ENCODE results near the gene MSI2. TPM values are rescaled to one million over a fixed set of nuclear protein-coding genes. Genes with fewer than 3 reads are reported as not detected.

MSI2 gene
- total RNA-seq, 1 experiment from 2014 or later, result 169 TPM

DNA sequence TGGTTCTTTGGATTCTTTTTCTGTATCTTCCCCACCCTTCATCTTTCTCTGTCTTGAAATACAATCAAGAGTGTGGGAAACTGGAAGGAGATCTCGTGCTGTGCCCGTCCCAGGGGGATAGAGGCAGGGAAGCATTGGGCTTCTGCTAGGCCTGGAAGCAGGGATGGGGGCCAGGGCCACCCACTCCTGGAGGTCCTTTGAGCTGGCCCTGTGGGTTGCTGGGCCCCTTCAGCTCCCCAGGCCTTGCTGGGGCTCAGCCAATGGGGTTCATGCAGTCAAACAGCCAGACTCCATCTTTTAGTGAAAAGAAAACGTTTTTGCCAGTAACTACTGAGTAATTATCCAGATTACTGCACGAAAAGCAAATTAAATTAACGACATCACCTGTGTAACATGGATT lies 421.0 kb downstream of the MSI2 start:
- no peaks in the 10 kb centered on the region for H3K27me3 ChIP-seq (ENCODE audit: low read length)
- no peaks in the 10 kb centered on the region for H3K9me3 ChIP-seq (ENCODE audit: low read length)
- no peak overlapping the region for H3K4me2 ChIP-seq (ENCODE audit: low read depth, low read length, poor library complexity, severe bottlenecking)
- DNase-seq, result no peak
- H4K20me1 ChIP-seq (ENCODE audit: insufficient read depth, low read depth, low read length), result no peaks in the 10 kb centered on the region
- no peak overlapping the region for H3K4me3 ChIP-seq (ENCODE audit: low read length)
- peaks cover 35% of the 10 kb centered on the region for H3K36me3 ChIP-seq (ENCODE audit: insufficient read depth, low read length)
- no peak overlapping the region for H3K9ac ChIP-seq (ENCODE audit: low read length)
- H3K9me2 ChIP-seq (replicated peaks; ENCODE audit: insufficient read depth, low read length), result no peaks in the 10 kb centered on the region
- no peak overlapping the region for H2AFZ ChIP-seq (ENCODE audit: low read length)
- H3K27ac ChIP-seq (ENCODE audit: low read length), result no peak overlapping the region
- H3K79me2 ChIP-seq (ENCODE audit: low read length), result peaks cover 10% of the 10 kb centered on the region
- H3K4me1 ChIP-seq (ENCODE audit: low read length), result peaks cover 5% of the 10 kb centered on the region

DNA sequence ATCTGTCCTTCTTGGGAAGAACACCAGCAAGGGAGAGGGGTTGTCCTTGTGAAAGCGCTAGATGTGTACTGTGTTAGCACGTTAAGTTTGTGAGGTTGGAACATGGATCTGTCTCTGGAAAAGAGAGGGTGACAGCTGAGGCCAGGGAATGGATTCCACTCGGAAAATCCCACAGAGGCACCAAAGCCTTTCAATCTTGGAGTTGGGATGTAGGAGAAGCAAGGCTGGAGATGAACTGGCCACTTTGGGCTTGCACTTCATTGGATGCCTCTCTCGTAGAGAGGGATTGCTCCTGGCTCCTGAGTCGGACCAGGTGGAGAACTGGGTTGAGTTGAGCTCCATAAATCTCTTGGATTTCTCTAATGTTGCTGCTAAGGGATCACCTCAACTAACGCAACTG lies 421.5 kb downstream of the MSI2 start:
- Histone ChIP-seq H3K4me2 (ENCODE audit: low read depth, low read length, poor library complexity, severe bottlenecking) (no peak overlapping the region), H3K4me3 (ENCODE audit: low read length) (no peak overlapping the region), H4K20me1 (ENCODE audit: insufficient read depth, low read depth, low read length) (no peaks in the 10 kb centered on the region), H3K9me2 (replicated peaks; ENCODE audit: insufficient read depth, low read length) (no peaks in the 10 kb centered on the region), H3K4me1 (ENCODE audit: low read length) (peaks cover 2% of the 10 kb centered on the region; the same call in 1 of the 2 replicates), H3K27me3 (ENCODE audit: low read length) (no peaks in the 10 kb centered on the region), H3K27ac (ENCODE audit: low read length) (no peak overlapping the region), H3K36me3 (ENCODE audit: insufficient read depth, low read length) (peaks cover 35% of the 10 kb centered on the region), H2AFZ (ENCODE audit: low read length) (no peak overlapping the region), H3K9ac (ENCODE audit: low read length) (no peak overlapping the region), H3K9me3 (ENCODE audit: low read length) (no peaks in the 10 kb centered on the region), H3K79me2 (ENCODE audit: low read length) (peaks cover 4% of the 10 kb centered on the region; the same call in 1 of the 2 replicates)
- no peak for DNase-seq

GRCh38 chr17:57678393-57678792 lies 422.1 kb downstream of the MSI2 start:
- no peaks in the 10 kb centered on the region for H4K20me1 ChIP-seq (ENCODE audit: insufficient read depth, low read depth, low read length)
- H3K4me1 ChIP-seq (ENCODE audit: low read length), result peaks cover 2% of the 10 kb centered on the region; the same call in 1 of the 2 replicates
- no peak overlapping the region for H3K4me3 ChIP-seq (ENCODE audit: low read length)
- DNase-seq, result no peak
- no peak overlapping the region for H3K27ac ChIP-seq (ENCODE audit: low read length)
- H3K27me3 ChIP-seq (ENCODE audit: low read length), result no peaks in the 10 kb centered on the region
- peaks cover 35% of the 10 kb centered on the region for H3K36me3 ChIP-seq (ENCODE audit: insufficient read depth, low read length)
- H3K9me2 ChIP-seq (replicated peaks; ENCODE audit: insufficient read depth, low read length), result no peaks in the 10 kb centered on the region
- H3K9me3 ChIP-seq (ENCODE audit: low read length), result no peaks in the 10 kb centered on the region
- no peak overlapping the region for H2AFZ ChIP-seq (ENCODE audit: low read length)
- H3K4me2 ChIP-seq (ENCODE audit: low read depth, low read length, poor library complexity, severe bottlenecking), result no peak overlapping the region
- no peak overlapping the region for H3K9ac ChIP-seq (ENCODE audit: low read length)
- H3K79me2 ChIP-seq (ENCODE audit: low read length), result no peaks in the 10 kb centered on the region; the same call in 1 of the 2 replicates

GRCh38 chr17:57679356-57679755 lies 423.0 kb downstream of the MSI2 start:
- Histone ChIP-seq H3K36me3 (ENCODE audit: insufficient read depth, low read length) (peaks cover 37% of the 10 kb centered on the region), H3K4me3 (ENCODE audit: low read length) (no peak overlapping the region), H3K27ac (ENCODE audit: low read length) (no peak overlapping the region), H4K20me1 (ENCODE audit: insufficient read depth, low read depth, low read length) (no peaks in the 10 kb centered on the region), H3K4me1 (ENCODE audit: low read length) (peaks cover 2% of the 10 kb centered on the region; the same call in 1 of the 2 replicates), H3K79me2 (ENCODE audit: low read length) (no peaks in the 10 kb centered on the region; the same call in 1 of the 2 replicates), H3K9me3 (ENCODE audit: low read length) (no peaks in the 10 kb centered on the region), H3K9me2 (replicated peaks; ENCODE audit: insufficient read depth, low read length) (no peaks in the 10 kb centered on the region), H3K4me2 (ENCODE audit: low read depth, low read length, poor library complexity, severe bottlenecking) (no peak overlapping the region), H3K27me3 (ENCODE audit: low read length) (no peaks in the 10 kb centered on the region), H3K9ac (ENCODE audit: low read length) (no peak overlapping the region), H2AFZ (ENCODE audit: low read length) (no peak overlapping the region)
- DNase-seq, result no peak

GRCh38 chr17:57679906-57680695 lies 423.8 kb downstream of the MSI2 start:
- Histone ChIP-seq H3K4me3 (ENCODE audit: low read length) (no peak overlapping the region), H4K20me1 (ENCODE audit: insufficient read depth, low read depth, low read length) (no peaks in the 10 kb centered on the region), H3K27ac (ENCODE audit: low read length) (no peak overlapping the region), H3K4me2 (ENCODE audit: low read depth, low read length, poor library complexity, severe bottlenecking) (no peak overlapping the region), H3K27me3 (ENCODE audit: low read length) (no peaks in the 10 kb centered on the region), H3K9ac (ENCODE audit: low read length) (no peak overlapping the region), H3K79me2 (ENCODE audit: low read length) (no peaks in the 10 kb centered on the region; the same call in 1 of the 2 replicates), H3K9me2 (replicated peaks; ENCODE audit: insufficient read depth, low read length) (no peaks in the 10 kb centered on the region), H3K4me1 (ENCODE audit: low read length) (peaks cover 2% of the 10 kb centered on the region; the same call in 1 of the 2 replicates), H3K9me3 (ENCODE audit: low read length) (no peaks in the 10 kb centered on the region), H3K36me3 (ENCODE audit: insufficient read depth, low read length) (peaks cover 33% of the 10 kb centered on the region), H2AFZ (ENCODE audit: low read length) (no peak overlapping the region)
- DNase-seq, result no peak

DNA sequence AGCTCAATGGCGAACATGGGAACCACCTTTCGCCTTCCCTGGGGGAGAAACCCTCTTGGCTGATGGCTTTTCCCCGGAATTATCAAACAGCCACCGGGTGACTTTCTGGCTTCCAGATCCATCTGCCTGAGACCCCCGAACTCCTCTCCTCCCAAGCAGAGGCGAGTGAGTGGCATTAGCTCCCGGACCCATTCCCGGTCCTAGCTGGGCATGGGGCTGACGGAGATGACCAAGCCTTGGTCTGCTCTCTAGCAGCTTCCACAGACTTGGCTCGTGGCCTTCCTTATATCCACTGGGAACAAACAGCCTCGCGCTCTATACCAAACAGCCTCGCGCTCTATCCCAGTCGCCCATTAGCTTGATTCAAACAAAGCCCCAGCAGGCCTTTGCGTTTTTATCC lies 426.4 kb downstream of the MSI2 start:
- DNase-seq, result no peak
- Histone ChIP-seq H3K27me3 (ENCODE audit: low read length) (no peaks in the 10 kb centered on the region), H3K4me1 (ENCODE audit: low read length) (no peaks in the 10 kb centered on the region), H3K9me3 (ENCODE audit: low read length) (no peaks in the 10 kb centered on the region), H3K27ac (ENCODE audit: low read length) (no peak overlapping the region), H4K20me1 (ENCODE audit: insufficient read depth, low read depth, low read length) (no peaks in the 10 kb centered on the region), H2AFZ (ENCODE audit: low read length) (no peak overlapping the region), H3K9me2 (replicated peaks; ENCODE audit: insufficient read depth, low read length) (no peaks in the 10 kb centered on the region), H3K4me3 (ENCODE audit: low read length) (no peak overlapping the region), H3K36me3 (ENCODE audit: insufficient read depth, low read length) (peaks cover 25% of the 10 kb centered on the region), H3K79me2 (ENCODE audit: low read length) (no peaks in the 10 kb centered on the region; the same call in 1 of the 2 replicates), H3K9ac (ENCODE audit: low read length) (no peak overlapping the region), H3K4me2 (ENCODE audit: low read depth, low read length, poor library complexity, severe bottlenecking) (no peak overlapping the region)

DNA sequence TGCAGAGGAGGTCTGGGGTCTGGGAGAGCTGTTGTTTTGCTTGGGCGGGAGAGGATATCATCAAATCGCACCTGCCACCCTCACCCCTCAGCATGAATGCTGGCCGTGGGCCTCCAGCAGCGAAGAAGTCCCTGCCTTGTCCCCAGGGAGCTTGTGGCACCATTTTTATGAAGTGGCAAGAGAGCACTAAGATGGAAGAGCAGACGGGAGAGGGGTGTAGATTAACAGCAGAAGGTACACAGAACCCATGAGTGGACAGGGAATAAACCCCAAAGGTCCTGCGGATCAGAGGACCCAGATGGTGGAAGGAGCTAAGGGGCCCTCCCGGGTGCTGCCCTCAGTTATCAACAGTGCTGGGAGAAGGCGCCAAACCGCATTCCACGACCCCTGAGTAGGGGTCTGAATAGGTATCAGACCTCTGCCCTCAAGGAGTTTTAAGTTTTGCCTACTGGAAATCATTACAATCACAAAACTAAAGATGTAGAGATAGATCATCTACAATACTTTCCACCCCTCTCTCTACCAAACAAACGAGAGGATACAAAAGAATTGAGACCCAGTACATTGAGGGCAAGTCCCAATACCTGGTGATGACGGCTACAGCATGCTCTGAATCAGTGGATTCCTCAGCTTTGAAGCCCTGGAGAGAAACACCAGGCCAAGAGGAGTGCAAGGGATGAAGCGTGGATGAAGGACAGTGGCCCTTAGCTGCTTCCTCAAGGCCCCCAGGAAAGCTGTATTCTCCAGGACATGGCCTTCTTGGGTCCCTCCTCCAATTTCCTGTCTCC lies 428.6 kb downstream of the MSI2 start:
- Histone ChIP-seq H3K27ac (ENCODE audit: low read length) (no peak overlapping the region), H3K9me3 (ENCODE audit: low read length) (no peaks in the 10 kb centered on the region), H4K20me1 (ENCODE audit: insufficient read depth, low read depth, low read length) (no peaks in the 10 kb centered on the region), H3K9me2 (replicated peaks; ENCODE audit: insufficient read depth, low read length) (no peaks in the 10 kb centered on the region), H3K9ac (ENCODE audit: low read length) (no peak overlapping the region), H3K36me3 (ENCODE audit: insufficient read depth, low read length) (peaks cover 20% of the 10 kb centered on the region), H3K4me3 (ENCODE audit: low read length) (no peak overlapping the region), H3K4me1 (ENCODE audit: low read length) (no peaks in the 10 kb centered on the region), H2AFZ (ENCODE audit: low read length) (no peak overlapping the region), H3K4me2 (ENCODE audit: low read depth, low read length, poor library complexity, severe bottlenecking) (no peak overlapping the region), H3K27me3 (ENCODE audit: low read length) (no peaks in the 10 kb centered on the region), H3K79me2 (ENCODE audit: low read length) (no peaks in the 10 kb centered on the region)
- DNase-seq, result no peak

DNA sequence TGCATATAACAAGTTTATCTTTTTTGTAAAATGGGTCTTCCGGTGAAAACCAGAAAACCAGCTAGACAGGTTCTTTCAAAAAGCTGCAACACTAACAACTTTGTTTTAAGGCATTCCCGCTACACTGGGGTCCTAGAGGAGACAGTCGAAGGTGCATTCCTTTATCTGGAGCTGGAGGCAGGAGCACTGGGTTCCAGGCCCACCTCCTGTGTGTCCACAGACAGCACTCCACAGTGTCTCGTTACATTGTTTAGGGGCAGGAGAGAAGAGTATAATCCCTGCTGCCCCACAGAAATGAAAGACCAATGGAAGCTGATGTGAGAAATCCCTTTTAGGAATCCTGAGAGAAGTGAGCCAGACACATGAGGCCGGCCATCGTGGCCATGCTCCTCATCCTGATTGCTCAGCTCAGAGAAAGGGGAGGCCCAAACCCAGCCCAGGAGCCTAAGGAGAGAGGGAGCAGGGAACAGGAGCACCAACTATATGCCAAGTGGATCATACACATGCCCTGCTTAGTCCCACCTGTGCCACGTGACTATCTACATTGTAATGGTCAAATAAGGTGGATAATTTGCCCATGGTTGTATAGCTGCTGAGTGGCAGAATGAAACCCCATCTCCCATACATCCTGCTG lies 429.3 kb downstream of the MSI2 start:
- H3K4me1 ChIP-seq (ENCODE audit: low read length), result no peaks in the 10 kb centered on the region
- H4K20me1 ChIP-seq (ENCODE audit: insufficient read depth, low read depth, low read length), result no peaks in the 10 kb centered on the region
- no peaks in the 10 kb centered on the region for H3K9me3 ChIP-seq (ENCODE audit: low read length)
- DNase-seq, result no peak
- no peak overlapping the region for H3K4me3 ChIP-seq (ENCODE audit: low read length)
- H3K36me3 ChIP-seq (ENCODE audit: insufficient read depth, low read length), result peaks cover 20% of the 10 kb centered on the region
- no peak overlapping the region for H3K27ac ChIP-seq (ENCODE audit: low read length)
- no peak overlapping the region for H3K4me2 ChIP-seq (ENCODE audit: low read depth, low read length, poor library complexity, severe bottlenecking)
- no peak overlapping the region for H2AFZ ChIP-seq (ENCODE audit: low read length)
- H3K9ac ChIP-seq (ENCODE audit: low read length), result no peak overlapping the region
- no peaks in the 10 kb centered on the region for H3K9me2 ChIP-seq (replicated peaks; ENCODE audit: insufficient read depth, low read length)
- no peaks in the 10 kb centered on the region for H3K27me3 ChIP-seq (ENCODE audit: low read length)
- no peaks in the 10 kb centered on the region for H3K79me2 ChIP-seq (ENCODE audit: low read length)
